ENCODE results near the gene CXCL12.

Gene CXCL12

GRCh38 chr10:44396671-44397191, 11.8 kb upstream of the CXCL12 start:
- no peak for TF ChIP-seq SPI1 (IDR thresholded peaks at IDR 0.05; ENCODE audit: borderline replicate concordance, low read depth)
- no peak for TF ChIP-seq POLR2AphosphoS5 (IDR thresholded peaks at IDR 0.05; ENCODE audit: low read depth)
- no peak for TF ChIP-seq GABPA (IDR thresholded peaks at IDR 0.05; ENCODE audit: low read depth)
- TF ChIP-seq, protein P1, sequence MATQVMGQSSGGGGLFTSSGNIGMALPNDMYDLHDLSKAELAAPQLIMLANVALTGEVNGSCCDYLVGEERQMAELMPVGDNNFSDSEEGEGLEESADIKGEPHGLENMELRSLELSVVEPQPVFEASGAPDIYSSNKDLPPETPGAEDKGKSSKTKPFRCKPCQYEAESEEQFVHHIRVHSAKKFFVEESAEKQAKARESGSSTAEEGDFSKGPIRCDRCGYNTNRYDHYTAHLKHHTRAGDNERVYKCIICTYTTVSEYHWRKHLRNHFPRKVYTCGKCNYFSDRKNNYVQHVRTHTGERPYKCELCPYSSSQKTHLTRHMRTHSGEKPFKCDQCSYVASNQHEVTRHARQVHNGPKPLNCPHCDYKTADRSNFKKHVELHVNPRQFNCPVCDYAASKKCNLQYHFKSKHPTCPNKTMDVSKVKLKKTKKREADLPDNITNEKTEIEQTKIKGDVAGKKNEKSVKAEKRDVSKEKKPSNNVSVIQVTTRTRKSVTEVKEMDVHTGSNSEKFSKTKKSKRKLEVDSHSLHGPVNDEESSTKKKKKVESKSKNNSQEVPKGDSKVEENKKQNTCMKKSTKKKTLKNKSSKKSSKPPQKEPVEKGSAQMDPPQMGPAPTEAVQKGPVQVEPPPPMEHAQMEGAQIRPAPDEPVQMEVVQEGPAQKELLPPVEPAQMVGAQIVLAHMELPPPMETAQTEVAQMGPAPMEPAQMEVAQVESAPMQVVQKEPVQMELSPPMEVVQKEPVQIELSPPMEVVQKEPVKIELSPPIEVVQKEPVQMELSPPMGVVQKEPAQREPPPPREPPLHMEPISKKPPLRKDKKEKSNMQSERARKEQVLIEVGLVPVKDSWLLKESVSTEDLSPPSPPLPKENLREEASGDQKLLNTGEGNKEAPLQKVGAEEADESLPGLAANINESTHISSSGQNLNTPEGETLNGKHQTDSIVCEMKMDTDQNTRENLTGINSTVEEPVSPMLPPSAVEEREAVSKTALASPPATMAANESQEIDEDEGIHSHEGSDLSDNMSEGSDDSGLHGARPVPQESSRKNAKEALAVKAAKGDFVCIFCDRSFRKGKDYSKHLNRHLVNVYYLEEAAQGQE (IDR thresholded peaks at IDR 0.05; ENCODE audit: insufficient replicate concordance, low read depth), result no peak
- no peak for TF ChIP-seq CTCF (IDR thresholded peaks at IDR 0.05; ENCODE audit: insufficient read depth, low read length)
- Histone ChIP-seq H3K27me3 (ENCODE audit: insufficient read depth, poor library complexity, severe bottlenecking) (peaks cover 2% of the 10 kb centered on the region), H3K27ac (replicated peaks) (no peak overlapping the region), H3K4me3 (replicated peaks; ENCODE audit: insufficient read depth, low read length) (no peak overlapping the region)
- DNase-seq (ENCODE audit: low read depth in 1 of 2, low spot score in 1 of 2), result no peak

- Histone ChIP-seq H3K4me3 (replicated peaks; ENCODE audit: insufficient read depth, low read length) (no peak overlapping the region), H3K27me3 (ENCODE audit: insufficient read depth, poor library complexity, severe bottlenecking) (peaks cover 2% of the 10 kb centered on the region), H3K27ac (replicated peaks) (no peak overlapping the region)
- TF ChIP-seq SPI1 (IDR thresholded peaks at IDR 0.05; ENCODE audit: borderline replicate concordance, low read depth), result no peak
- no peak for TF ChIP-seq GABPA (IDR thresholded peaks at IDR 0.05; ENCODE audit: low read depth)
- TF ChIP-seq CTCF (IDR thresholded peaks at IDR 0.05; ENCODE audit: insufficient read depth, low read length), result no peak
- DNase-seq (ENCODE audit: low read depth in 1 of 2, low spot score in 1 of 2), result no peak
Observed at GRCh38 chr10:44395902-44396670, 11.2 kb upstream of the CXCL12 start.

DNA sequence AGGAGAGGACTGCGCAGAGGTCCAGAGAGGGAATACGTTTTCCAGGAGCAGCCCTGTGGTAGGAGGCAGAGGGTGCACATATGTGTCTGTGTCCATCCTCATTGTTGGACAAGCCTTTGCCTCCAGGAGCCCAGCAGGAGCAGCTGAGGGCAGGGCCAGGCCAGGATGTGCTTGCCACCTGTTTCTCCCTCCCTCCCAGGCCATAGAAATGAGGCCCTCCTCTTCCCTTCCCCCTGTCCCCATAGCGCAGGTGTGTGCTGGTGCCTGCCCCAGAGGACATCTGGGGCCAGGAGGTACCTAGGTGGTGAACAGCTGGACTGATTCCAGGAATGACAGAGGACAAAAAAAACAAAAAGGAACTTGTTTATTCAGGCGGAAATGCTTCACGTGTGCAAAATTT, 10.5 kb upstream of the CXCL12 start:
- TF ChIP-seq GABPA (IDR thresholded peaks at IDR 0.05; ENCODE audit: low read depth) (no peak), POLR2AphosphoS5 (IDR thresholded peaks at IDR 0.05; ENCODE audit: low read depth) (no peak), SPI1 (IDR thresholded peaks at IDR 0.05; ENCODE audit: borderline replicate concordance, low read depth) (no peak), CTCF (IDR thresholded peaks at IDR 0.05; ENCODE audit: insufficient read depth, low read length) (no peak)
- TF ChIP-seq, protein P1 (IDR thresholded peaks at IDR 0.05; ENCODE audit: insufficient replicate concordance, low read depth), result no peak
- H3K27me3 ChIP-seq (ENCODE audit: insufficient read depth, poor library complexity, severe bottlenecking), result peaks cover 2% of the 10 kb centered on the region

More for the DNA sequence above, 10.5 kb upstream of the CXCL12 start:
- no peak overlapping the region for H3K4me3 ChIP-seq (replicated peaks; ENCODE audit: insufficient read depth, low read length)
- no peak overlapping the region for H3K27ac ChIP-seq (replicated peaks)
- DNase-seq (ENCODE audit: low read depth in 1 of 2, low spot score in 1 of 2), result no peak
